Measurements from ENCODE around the gene SPIRE1.

SPIRE1 gene

GRCh38 chr18:12468445-12468844 lies 189.5 kb downstream of the SPIRE1 start:
- TF ChIP-seq, protein P1, sequence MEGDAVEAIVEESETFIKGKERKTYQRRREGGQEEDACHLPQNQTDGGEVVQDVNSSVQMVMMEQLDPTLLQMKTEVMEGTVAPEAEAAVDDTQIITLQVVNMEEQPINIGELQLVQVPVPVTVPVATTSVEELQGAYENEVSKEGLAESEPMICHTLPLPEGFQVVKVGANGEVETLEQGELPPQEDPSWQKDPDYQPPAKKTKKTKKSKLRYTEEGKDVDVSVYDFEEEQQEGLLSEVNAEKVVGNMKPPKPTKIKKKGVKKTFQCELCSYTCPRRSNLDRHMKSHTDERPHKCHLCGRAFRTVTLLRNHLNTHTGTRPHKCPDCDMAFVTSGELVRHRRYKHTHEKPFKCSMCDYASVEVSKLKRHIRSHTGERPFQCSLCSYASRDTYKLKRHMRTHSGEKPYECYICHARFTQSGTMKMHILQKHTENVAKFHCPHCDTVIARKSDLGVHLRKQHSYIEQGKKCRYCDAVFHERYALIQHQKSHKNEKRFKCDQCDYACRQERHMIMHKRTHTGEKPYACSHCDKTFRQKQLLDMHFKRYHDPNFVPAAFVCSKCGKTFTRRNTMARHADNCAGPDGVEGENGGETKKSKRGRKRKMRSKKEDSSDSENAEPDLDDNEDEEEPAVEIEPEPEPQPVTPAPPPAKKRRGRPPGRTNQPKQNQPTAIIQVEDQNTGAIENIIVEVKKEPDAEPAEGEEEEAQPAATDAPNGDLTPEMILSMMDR (IDR thresholded peaks at IDR 0.05; ENCODE audit: insufficient read depth, low read depth, low read length, missing control alignments), result no peak

GRCh38 chr18:12464731-12465130 lies 193.2 kb downstream of the SPIRE1 start:
- no peak overlapping the region for H3K4me3 ChIP-seq (ENCODE audit: low read depth, low read length)
- TF ChIP-seq, protein P1 (IDR thresholded peaks at IDR 0.05; ENCODE audit: insufficient read depth, low read depth, low read length, missing control alignments), result no peak
- no peak for DNase-seq (ENCODE audit: low read depth)

More at GRCh38 chr18:12468445-12468844, 189.5 kb downstream of the SPIRE1 start:
- DNase-seq (ENCODE audit: low read depth), result no peak
- no peak overlapping the region for H3K4me3 ChIP-seq (ENCODE audit: low read depth, low read length)

DNA sequence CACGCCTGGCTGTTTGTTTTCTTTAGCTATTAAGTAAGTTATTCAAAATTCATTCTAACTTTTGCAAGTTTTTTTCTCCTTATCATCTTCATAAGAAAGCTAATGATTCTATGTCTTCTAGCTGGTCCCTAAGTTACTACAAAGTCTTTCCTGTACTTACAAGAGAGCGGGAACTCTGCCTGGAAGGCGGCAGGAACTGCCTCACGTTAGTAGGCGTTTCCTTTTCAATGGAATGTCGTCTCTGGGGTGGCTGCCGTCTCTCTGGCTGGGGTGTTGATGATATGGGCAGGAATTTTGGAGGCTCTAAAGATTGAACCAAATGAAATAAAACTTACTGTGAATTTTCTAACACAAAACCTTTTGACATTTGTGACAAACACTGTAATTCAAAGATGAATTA lies 194.7 kb downstream of the SPIRE1 start:
- no peak overlapping the region for H3K4me3 ChIP-seq (ENCODE audit: low read depth, low read length)
- TF ChIP-seq, protein P1 (IDR thresholded peaks at IDR 0.05; ENCODE audit: insufficient read depth, low read depth, low read length, missing control alignments), result no peak
- DNase-seq (ENCODE audit: low read depth), result no peak

DNA sequence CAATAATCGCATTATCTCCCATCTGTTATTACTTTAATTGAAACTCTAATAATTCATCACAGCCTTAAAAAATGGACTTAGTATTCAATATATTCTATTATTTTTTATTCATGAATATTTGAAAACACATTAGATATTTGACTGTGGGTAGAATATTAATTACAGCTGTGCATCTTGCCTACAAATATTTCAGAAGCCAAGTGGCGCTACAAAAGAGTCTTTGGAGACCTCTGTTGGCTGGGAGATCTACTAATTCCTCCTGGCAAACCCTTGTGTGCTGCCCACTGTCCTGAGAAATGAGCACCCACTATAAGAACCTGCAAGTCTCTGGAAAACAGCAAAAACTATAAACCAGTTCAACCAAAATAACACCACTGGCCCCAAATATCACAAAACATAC lies 195.7 kb downstream of the SPIRE1 start:
- TF ChIP-seq, protein P1 (IDR thresholded peaks at IDR 0.05; ENCODE audit: insufficient read depth, low read depth, low read length, missing control alignments), result no peak
- no peak for DNase-seq (ENCODE audit: low read depth)
- no peak overlapping the region for H3K4me3 ChIP-seq (ENCODE audit: low read depth, low read length)

DNA sequence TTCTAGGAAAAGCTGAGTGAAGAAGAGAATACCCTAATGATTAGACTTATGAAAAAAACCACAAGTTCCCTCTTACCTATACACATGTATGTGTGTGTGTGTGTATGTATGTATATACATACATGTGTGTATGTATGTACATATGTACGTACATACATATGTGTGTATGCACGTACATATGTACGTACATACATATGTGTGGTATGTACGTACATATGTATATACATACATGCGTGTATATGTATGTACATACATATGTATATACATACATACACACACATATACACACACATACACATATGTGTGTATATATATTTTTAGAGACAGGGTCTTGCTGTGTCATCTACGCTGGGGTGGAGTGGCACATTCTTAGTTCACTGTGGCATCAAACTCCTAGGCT lies 196.6 kb downstream of the SPIRE1 start:
- no peak for DNase-seq (ENCODE audit: low read depth)
- TF ChIP-seq, protein P1 (IDR thresholded peaks at IDR 0.05; ENCODE audit: insufficient read depth, low read depth, low read length, missing control alignments), result no peak
- no peak overlapping the region for H3K4me3 ChIP-seq (ENCODE audit: low read depth, low read length)

GRCh38 chr18:12460874-12461273 lies 197.0 kb downstream of the SPIRE1 start:
- no peak for DNase-seq (ENCODE audit: low read depth)
- H3K4me3 ChIP-seq (ENCODE audit: low read depth, low read length), result no peak overlapping the region
- TF ChIP-seq, protein P1 (IDR thresholded peaks at IDR 0.05; ENCODE audit: insufficient read depth, low read depth, low read length, missing control alignments), result no peak

DNA sequence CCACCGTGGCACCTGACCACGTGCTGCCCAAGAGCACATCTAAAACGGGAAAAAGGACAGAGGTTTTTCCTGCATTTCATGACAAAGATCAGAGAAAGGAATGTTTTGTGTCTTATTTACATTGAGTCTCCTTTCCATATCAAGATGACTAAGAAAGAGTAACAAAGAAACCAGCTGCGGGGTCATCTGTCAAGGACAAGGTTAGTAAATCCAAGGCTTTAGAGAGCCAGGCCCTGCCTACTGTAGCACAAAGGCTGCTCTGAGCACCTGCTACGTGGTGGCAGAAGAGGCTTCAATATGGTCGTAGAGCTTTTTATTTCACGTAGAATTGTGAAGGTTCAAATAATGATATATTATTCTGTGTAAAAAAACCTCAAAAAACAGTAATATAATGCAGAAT lies 199.1 kb downstream of the SPIRE1 start:
- no peak for DNase-seq (ENCODE audit: low read depth)
- TF ChIP-seq, protein P1 (IDR thresholded peaks at IDR 0.05; ENCODE audit: insufficient read depth, low read depth, low read length, missing control alignments), result no peak
- H3K4me3 ChIP-seq (ENCODE audit: low read depth, low read length), result no peak overlapping the region

Measured in GM12865 (cell line).